ENCODE results near the gene SCRG1. TPM values are rescaled to one million over a fixed set of nuclear protein-coding genes. Genes with fewer than 3 reads are reported as not detected.

Gene SCRG1
- polyA plus RNA-seq, 3 donors = 0.07 to 0.24 (median 0.08) TPM

DNA sequence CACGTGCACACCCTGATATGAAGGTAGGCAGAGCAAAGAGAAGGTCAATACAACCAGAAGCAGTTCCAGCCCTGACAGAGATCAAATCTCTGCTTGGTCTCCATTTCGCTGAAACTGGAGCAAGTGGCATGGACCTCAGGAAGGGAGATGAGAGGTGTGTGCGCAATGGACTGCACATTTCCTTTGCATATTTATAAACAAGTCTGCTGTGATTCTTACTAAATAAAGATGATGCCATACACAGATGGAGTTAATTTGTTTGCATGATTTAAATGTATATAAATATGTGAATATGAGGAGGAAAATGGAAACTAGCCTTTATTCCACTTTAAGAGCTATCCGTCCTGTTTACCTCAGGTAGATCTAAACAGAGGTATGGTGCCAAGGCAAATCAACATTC is 2.1 kb upstream of the SCRG1 start:
- H3K4me1 Mint-ChIP-seq = peaks cover 5% of the 10 kb centered on the region
- WGBS (ENCODE audit: insufficient coverage) = 100% methylated on average over 1 of the region's 4 CpGs
- TF ChIP-seq, protein P1, sequence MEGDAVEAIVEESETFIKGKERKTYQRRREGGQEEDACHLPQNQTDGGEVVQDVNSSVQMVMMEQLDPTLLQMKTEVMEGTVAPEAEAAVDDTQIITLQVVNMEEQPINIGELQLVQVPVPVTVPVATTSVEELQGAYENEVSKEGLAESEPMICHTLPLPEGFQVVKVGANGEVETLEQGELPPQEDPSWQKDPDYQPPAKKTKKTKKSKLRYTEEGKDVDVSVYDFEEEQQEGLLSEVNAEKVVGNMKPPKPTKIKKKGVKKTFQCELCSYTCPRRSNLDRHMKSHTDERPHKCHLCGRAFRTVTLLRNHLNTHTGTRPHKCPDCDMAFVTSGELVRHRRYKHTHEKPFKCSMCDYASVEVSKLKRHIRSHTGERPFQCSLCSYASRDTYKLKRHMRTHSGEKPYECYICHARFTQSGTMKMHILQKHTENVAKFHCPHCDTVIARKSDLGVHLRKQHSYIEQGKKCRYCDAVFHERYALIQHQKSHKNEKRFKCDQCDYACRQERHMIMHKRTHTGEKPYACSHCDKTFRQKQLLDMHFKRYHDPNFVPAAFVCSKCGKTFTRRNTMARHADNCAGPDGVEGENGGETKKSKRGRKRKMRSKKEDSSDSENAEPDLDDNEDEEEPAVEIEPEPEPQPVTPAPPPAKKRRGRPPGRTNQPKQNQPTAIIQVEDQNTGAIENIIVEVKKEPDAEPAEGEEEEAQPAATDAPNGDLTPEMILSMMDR (IDR thresholded peaks at IDR 0.05) = no peak
- intact Hi-C loops (cut with micrococcal nuclease) = no loop called here
- Histone ChIP-seq H3K4me1 (ENCODE audit: control insufficient read depth in 1 of 2, insufficient read depth in 2 of 2, low read length in 2 of 2) (no peaks in the 10 kb centered on the region), H3K9me3 (replicated peaks in 1 of 2; ENCODE audit: control insufficient read depth in 1 of 2, insufficient read depth in 1 of 2, low read length in 2 of 2) (no peaks in the 10 kb centered on the region), H3K36me3 (replicated peaks in 1 of 2; ENCODE audit: control insufficient read depth in 1 of 2, insufficient read depth in 2 of 2, low read length in 2 of 2) (peaks cover 19 to 57% of the 10 kb centered on the region in 2 donors), H2AFZ (ENCODE audit: insufficient read depth, low read depth, low read length, poor library complexity, severe bottlenecking) (no peak overlapping the region), H3K4me3 (replicated peaks in 1 of 3; ENCODE audit: low read depth in 2 of 3, low read length in 3 of 3) (no peak overlapping the region), H3K4me2 (replicated peaks; ENCODE audit: extremely low read depth, low read length, poor library complexity, severe bottlenecking) (no peak overlapping the region), H3K27me3 (ENCODE audit: control insufficient read depth in 2 of 2, insufficient read depth in 2 of 2, low read length in 2 of 2) (no peaks in the 10 kb centered on the region), H3K9ac (ENCODE audit: insufficient read depth, low read length, poor library complexity, severe bottlenecking) (no peak overlapping the region), H3K79me2 (ENCODE audit: insufficient read depth, low read length) (no peaks in the 10 kb centered on the region), H3K27ac (ENCODE audit: low read depth in 1 of 2, low read length in 2 of 2) (no peak overlapping the region), H4K20me1 (ENCODE audit: insufficient read depth, low read length) (no peaks in the 10 kb centered on the region)
- DNase-seq = no peak
- H3K36me3 Mint-ChIP-seq = peaks cover 31 to 51% of the 10 kb centered on the region in 2 donors
- no peaks in the 10 kb centered on the region for H3K27me3 Mint-ChIP-seq (ENCODE audit: low read depth in 3 of 3)
- H3K4me3 Mint-ChIP-seq = no peak overlapping the region
- no peaks in the 10 kb centered on the region for H3K9me3 Mint-ChIP-seq
- no peak overlapping the region for H3K27ac Mint-ChIP-seq

DNA sequence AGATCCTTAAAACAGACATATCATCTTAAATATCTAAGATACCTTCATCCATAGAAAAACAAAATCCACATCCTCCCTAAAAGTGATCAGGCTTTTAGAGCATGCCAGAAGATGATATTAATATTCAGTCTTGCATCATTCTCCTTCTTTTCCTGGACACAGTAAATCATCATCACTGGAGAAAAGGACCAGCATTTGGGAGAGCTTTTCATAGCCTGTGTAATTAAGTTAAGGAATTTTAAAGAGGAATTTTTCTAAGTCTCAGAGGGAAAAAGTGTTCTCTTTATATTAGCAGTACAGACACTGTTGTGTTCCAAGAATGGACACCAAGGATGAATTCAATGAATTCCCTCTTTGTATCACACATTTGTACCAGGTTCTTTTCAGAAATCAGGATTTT is 696 bp downstream of the SCRG1 start:
- Mint-ChIP-seq H3K9me3 (no peaks in the 10 kb centered on the region), H3K27me3 (ENCODE audit: low read depth in 3 of 3) (no peaks in the 10 kb centered on the region)

More for the DNA sequence above, 696 bp downstream of the SCRG1 start:
- intact Hi-C loops (cut with micrococcal nuclease) = no loop called here
- no peaks in the 10 kb centered on the region for H4K20me1 ChIP-seq (ENCODE audit: insufficient read depth, low read length)
- H3K9ac ChIP-seq (ENCODE audit: insufficient read depth, low read length, poor library complexity, severe bottlenecking) = no peak overlapping the region
- H2AFZ ChIP-seq (ENCODE audit: insufficient read depth, low read depth, low read length, poor library complexity, severe bottlenecking) = no peak overlapping the region
- H3K27ac Mint-ChIP-seq = no peak overlapping the region
- H3K79me2 ChIP-seq (ENCODE audit: insufficient read depth, low read length) = no peaks in the 10 kb centered on the region
- H3K4me1 ChIP-seq (ENCODE audit: control insufficient read depth in 1 of 2, insufficient read depth in 2 of 2, low read length in 2 of 2) = no peaks in the 10 kb centered on the region
- H3K4me2 ChIP-seq (replicated peaks; ENCODE audit: extremely low read depth, low read length, poor library complexity, severe bottlenecking) = no peak overlapping the region
- H3K36me3 Mint-ChIP-seq = peaks cover 28 to 51% of the 10 kb centered on the region in 2 donors
- no peaks in the 10 kb centered on the region for H3K9me3 ChIP-seq (replicated peaks in 1 of 2; ENCODE audit: control insufficient read depth in 1 of 2, insufficient read depth in 1 of 2, low read length in 2 of 2)
- H3K27me3 ChIP-seq (ENCODE audit: control insufficient read depth in 2 of 2, insufficient read depth in 2 of 2, low read length in 2 of 2) = no peaks in the 10 kb centered on the region
- H3K4me1 Mint-ChIP-seq = no peaks in the 10 kb centered on the region
- no peak overlapping the region for H3K27ac ChIP-seq (ENCODE audit: low read depth in 1 of 2, low read length in 2 of 2)
- peaks cover 15 to 51% of the 10 kb centered on the region in 2 donors for H3K36me3 ChIP-seq (replicated peaks in 1 of 2; ENCODE audit: control insufficient read depth in 1 of 2, insufficient read depth in 2 of 2, low read length in 2 of 2)
- H3K4me3 Mint-ChIP-seq = no peak overlapping the region
- no peak overlapping the region for H3K4me3 ChIP-seq (replicated peaks in 1 of 3; ENCODE audit: low read depth in 2 of 3, low read length in 3 of 3)
- DNase-seq = no peak
- TF ChIP-seq, protein P1 (IDR thresholded peaks at IDR 0.05) = no peak
